Regular cardiac myocyte (primary cell): ENCODE data around the gene AASDH. TPM values are rescaled to one million over a fixed set of nuclear protein-coding genes. Genes with fewer than 3 reads are reported as not detected.

Source experiments
- total RNA-seq: library from RNA; depleted of rRNA; stranded (reverse); fragments of >200 nt; gene quantifications from 2 replicates; pipeline ENCODE4 v1.2.3, GENCODE V29; 2014

The AASDH gene
- 10.7 and 20.0 TPM in 2 replicates for total RNA-seq

GRCh38 chr4:56387023-56388001 lies at the start of gene AASDH:
Gene AASDH (minus strand): TSS chr4:56387491. CDS start chr4:56384299, 3,192 bp downstream.

DNA sequence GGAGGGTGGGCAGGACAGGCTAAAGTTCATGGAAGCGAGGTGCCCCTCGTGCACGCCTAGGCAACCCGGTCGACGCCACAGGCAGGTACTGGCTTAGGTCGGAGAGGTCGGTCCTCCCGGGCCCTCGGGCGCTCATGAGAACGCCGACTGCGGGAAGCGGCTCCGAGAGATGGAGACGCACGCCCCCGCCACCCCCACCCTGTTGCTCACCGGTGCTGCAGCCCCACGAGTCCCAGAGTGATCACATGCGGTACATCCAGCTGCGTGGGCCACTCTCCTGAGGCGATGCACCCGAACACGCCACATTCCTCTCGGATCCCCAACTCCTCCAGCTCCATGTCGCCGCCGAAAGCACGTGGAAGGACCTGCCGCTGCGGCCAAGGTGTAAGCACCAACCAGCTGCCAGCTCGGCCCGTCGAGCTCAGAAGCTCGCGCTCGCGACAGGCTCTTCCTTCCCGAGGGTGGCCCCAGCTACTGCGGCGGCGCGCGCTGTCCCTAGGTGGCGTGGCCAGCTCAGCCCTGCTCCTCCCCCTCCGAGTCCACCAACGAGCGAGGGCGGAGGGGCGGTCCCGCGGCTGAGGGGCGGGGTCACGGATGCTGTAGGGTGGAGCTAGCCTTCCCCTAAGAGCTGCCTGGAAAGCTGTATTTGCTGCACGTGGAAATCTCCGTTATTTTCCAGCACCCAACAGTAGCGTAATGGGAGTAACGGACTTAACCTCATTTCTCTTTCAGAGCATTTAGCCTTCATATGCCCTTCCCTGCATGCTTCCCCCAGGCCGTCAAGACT lies 48.0 kb upstream of the AASDH start, which contains the start of gene PPAT:
PPAT (minus strand) TSS at position 476 of the 787 bp plus-strand sequence; CDS start at position 338, 138 bp downstream.

Other genes with a start within 250 kb of the AASDH start
- gene PPAT, start 48.1 kb upstream of the AASDH start, total RNA-seq, result 24.0 and 31.2 TPM in 2 replicates
- gene PAICS, start 48.8 kb upstream of the AASDH start, total RNA-seq, result 25.7 and 104 TPM in 2 replicates
- gene SRP72, start 80.1 kb upstream of the AASDH start, total RNA-seq, result 77.5 and 110 TPM in 2 replicates
- 0.19 and 0.28 TPM in 2 replicates for gene ARL9, start 118.3 kb upstream of the AASDH start, total RNA-seq